ENCODE data around the gene LHX3. TPM values are rescaled to one million over a fixed set of nuclear protein-coding genes. Genes with fewer than 3 reads are reported as not detected.
A peak's percentile ranks its signal among the peaks of the same experiment; 100 is the strongest.

The LHX3 gene
- total RNA-seq, 1 donor from 2014 or later: not detected

DNA sequence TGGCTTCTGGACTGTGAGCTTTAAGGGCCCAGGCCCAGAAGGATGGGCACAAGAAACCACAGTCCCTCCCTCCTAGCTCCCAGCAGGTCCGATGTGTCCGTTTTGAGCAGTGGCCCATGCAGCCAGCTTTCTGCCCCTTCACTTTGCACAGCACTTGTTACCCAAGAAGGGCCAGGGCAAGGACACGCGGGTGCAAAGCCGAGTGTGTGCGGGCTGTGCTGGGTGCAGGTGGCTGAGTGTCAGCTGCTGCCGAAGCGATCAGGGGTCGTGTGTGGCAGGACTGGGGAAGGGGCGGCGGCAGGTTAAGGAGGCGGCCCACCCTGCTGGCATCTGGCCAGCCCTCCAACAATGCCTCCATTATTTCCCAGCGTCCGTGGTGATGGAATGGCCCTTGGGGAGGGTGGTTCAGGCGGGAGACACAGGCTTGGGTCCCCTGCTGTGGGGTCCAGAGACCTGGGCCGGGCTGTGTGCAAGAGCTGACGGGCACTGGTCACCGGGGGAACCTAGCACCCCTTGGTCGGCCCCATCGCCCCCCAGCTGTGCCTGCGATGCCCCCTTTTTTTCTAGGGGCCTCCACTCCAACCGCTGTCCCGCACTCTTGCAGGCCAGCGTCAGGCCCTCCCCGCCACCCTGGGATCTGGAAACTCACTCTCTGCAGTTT, 653 bp downstream of the LHX3 start:
- Mint-ChIP-seq H3K27ac (ENCODE audit: unreplicated experiment) (no peak overlapping the region), H3K36me3 (ENCODE audit: low read depth, unreplicated experiment) (peaks cover 3% of the 10 kb centered on the region), H3K4me1 (ENCODE audit: low read depth, unreplicated experiment) (peaks cover 4% of the 10 kb centered on the region), H3K9me3 (ENCODE audit: unreplicated experiment) (peaks cover 2% of the 10 kb centered on the region), H3K4me3 (ENCODE audit: unreplicated experiment) (no peak overlapping the region), H3K27me3 (ENCODE audit: low read depth, unreplicated experiment) (peaks cover 39% of the 10 kb centered on the region)
- Histone ChIP-seq H2AFZ (ENCODE audit: low read depth, low read length) (no peak overlapping the region), H3K9me3 (ENCODE audit: insufficient read depth, low read depth, low read length) (no peaks in the 10 kb centered on the region), H3K79me2 (ENCODE audit: insufficient read depth, low read length) (no peaks in the 10 kb centered on the region), H4K20me1 (ENCODE audit: insufficient read depth, low read length) (peaks cover 44% of the 10 kb centered on the region), H3K27ac (ENCODE audit: low read depth, low read length) (no peak overlapping the region), H3K4me1 (ENCODE audit: insufficient read depth, low read length) (no peaks in the 10 kb centered on the region), H3K27me3 (ENCODE audit: insufficient read depth, low read length) (peaks cover 51% of the 10 kb centered on the region), H3K4me3 (ENCODE audit: insufficient read depth, low read depth, low read length) (no peak overlapping the region), H3K9ac (ENCODE audit: low read length) (no peak overlapping the region), H3K36me3 (ENCODE audit: insufficient read depth, low read length) (no peaks in the 10 kb centered on the region), H3K4me2 (ENCODE audit: low read length) (no peak overlapping the region)
- FAIRE-seq (no peak), DNase-seq (ENCODE audit: low read depth) (no peak)
- TF ChIP-seq EZH2 (IDR thresholded peaks at IDR 0.05; ENCODE audit: insufficient read depth, low read length): peak; percentile 35
- TF ChIP-seq, protein P1, sequence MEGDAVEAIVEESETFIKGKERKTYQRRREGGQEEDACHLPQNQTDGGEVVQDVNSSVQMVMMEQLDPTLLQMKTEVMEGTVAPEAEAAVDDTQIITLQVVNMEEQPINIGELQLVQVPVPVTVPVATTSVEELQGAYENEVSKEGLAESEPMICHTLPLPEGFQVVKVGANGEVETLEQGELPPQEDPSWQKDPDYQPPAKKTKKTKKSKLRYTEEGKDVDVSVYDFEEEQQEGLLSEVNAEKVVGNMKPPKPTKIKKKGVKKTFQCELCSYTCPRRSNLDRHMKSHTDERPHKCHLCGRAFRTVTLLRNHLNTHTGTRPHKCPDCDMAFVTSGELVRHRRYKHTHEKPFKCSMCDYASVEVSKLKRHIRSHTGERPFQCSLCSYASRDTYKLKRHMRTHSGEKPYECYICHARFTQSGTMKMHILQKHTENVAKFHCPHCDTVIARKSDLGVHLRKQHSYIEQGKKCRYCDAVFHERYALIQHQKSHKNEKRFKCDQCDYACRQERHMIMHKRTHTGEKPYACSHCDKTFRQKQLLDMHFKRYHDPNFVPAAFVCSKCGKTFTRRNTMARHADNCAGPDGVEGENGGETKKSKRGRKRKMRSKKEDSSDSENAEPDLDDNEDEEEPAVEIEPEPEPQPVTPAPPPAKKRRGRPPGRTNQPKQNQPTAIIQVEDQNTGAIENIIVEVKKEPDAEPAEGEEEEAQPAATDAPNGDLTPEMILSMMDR (IDR thresholded peaks at IDR 0.05; ENCODE audit: insufficient read depth, low read depth, low read length): no peak

DNA sequence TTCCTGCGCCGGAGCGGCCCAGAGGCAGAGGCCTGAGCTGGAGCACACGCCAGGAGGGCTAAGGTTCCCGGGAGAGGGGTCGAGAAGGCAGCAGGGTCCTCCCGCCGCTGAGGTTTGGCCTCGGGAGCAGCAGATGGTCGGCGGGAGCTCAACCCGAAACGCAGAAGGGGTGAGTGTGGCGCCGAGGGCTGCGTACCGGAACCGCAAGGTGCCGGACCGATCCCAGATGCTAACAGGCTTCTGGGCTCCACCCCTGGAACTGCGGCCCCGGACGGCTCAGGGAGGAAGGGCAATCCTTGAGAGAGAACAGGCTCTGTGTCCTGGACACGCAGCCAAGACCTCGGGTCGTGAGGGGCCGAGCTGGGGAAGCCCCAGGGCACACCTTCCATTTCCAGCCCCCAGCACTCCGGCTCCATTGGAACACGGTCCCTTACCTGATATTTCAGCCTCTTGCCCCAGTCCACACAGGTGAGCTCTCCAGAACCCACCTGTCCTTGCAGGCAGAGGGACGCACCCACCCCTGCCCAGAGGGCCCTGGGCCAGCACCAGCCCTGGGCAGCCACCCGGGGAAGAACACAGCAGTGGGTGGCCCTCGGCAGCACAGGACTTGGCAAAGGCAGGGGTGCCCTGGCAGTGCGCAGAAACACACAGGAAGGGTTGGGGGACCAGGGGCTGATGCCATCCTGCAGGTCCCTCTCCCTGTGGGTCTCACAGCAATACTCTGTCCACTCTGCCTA, 1.4 kb downstream of the LHX3 start:
- H3K36me3 ChIP-seq (ENCODE audit: insufficient read depth, low read length): no peaks in the 10 kb centered on the region
- peaks cover 51% of the 10 kb centered on the region for H3K27me3 ChIP-seq (ENCODE audit: insufficient read depth, low read length)
- H3K4me3 ChIP-seq (ENCODE audit: insufficient read depth, low read depth, low read length): no peak overlapping the region
- Mint-ChIP-seq H3K27me3 (ENCODE audit: low read depth, unreplicated experiment) (peaks cover 40% of the 10 kb centered on the region), H3K4me1 (ENCODE audit: low read depth, unreplicated experiment) (peaks cover 4% of the 10 kb centered on the region), H3K4me3 (ENCODE audit: unreplicated experiment) (no peak overlapping the region), H3K9me3 (ENCODE audit: unreplicated experiment) (peaks cover 2% of the 10 kb centered on the region), H3K27ac (ENCODE audit: unreplicated experiment) (no peak overlapping the region), H3K36me3 (ENCODE audit: low read depth, unreplicated experiment) (peaks cover 3% of the 10 kb centered on the region)
- peaks cover 44% of the 10 kb centered on the region for H4K20me1 ChIP-seq (ENCODE audit: insufficient read depth, low read length)
- peak; percentile 77 for TF ChIP-seq EZH2 (IDR thresholded peaks at IDR 0.05; ENCODE audit: insufficient read depth, low read length)
- TF ChIP-seq, protein P1 (IDR thresholded peaks at IDR 0.05; ENCODE audit: insufficient read depth, low read depth, low read length): no peak
- no peak overlapping the region for H3K9ac ChIP-seq (ENCODE audit: low read length)
- no peaks in the 10 kb centered on the region for H3K9me3 ChIP-seq (ENCODE audit: insufficient read depth, low read depth, low read length)
- H2AFZ ChIP-seq (ENCODE audit: low read depth, low read length): no peak overlapping the region
- no peak overlapping the region for H3K4me2 ChIP-seq (ENCODE audit: low read length)
- DNase-seq (ENCODE audit: low read depth) (no peak), FAIRE-seq (no peak)
- no peaks in the 10 kb centered on the region for H3K79me2 ChIP-seq (ENCODE audit: insufficient read depth, low read length)
- no peaks in the 10 kb centered on the region for H3K4me1 ChIP-seq (ENCODE audit: insufficient read depth, low read length)
- no peak overlapping the region for H3K27ac ChIP-seq (ENCODE audit: low read depth, low read length)
